AG04450 (cell line): ENCODE measurements around the gene HIPK2. TPM values are rescaled to one million over a fixed set of nuclear protein-coding genes. Genes with fewer than 3 reads are reported as not detected.

Experiments used
- CTCF ChIA-PET: fragments of 300-600, 350-600 bp; formaldehyde crosslinking; extraction: SDS; loops from one replicate; lab custom pipeline; 2022; ENCODE audit warnings: antibody characterized with exemption, inconsistent platforms; lab: Charles Lee
- POLR2A ChIA-PET: fragments of 350-600 bp; formaldehyde crosslinking; extraction: SDS; loops from one replicate; lab custom pipeline; 2021; ENCODE audit warnings: antibody characterized with exemption, inconsistent platforms; lab: Yijun Ruan, JAX
- DNase-seq: peaks from one replicate; pipeline ENCODE4 v3.0.0-alpha.2; 2011; ENCODE audit warnings: low read depth, low spot score
- H3K27ac ChIP-seq: one replicate; pipeline ENCODE4 v1.5.1; 2012; ENCODE audit warnings: low read depth, low read length, control low read depth
- H3K27me3 ChIP-seq: one replicate; pipeline ENCODE4 v1.6.0; 2012; ENCODE audit warnings: low read length; ENCODE audit not compliant: control insufficient read depth, insufficient read depth
- H3K4me3 ChIP-seq: 2 replicates; pipeline ENCODE4 v1.5.1; 2011; ENCODE audit warnings: mild to moderate bottlenecking, low read depth, low read length, control low read depth
- H3K9me3 ChIP-seq: 2 replicates; pipeline ENCODE4 v1.5.1; 2012; ENCODE audit warnings: low read length; ENCODE audit not compliant: control insufficient read depth, insufficient read depth
- polyA plus RNA-seq: library from polyadenylated mRNA; depleted of rRNA; stranded (reverse); fragments of >200 nt; gene quantifications from 2 replicates; pipeline ENCODE4 v1.2.3, GENCODE V29; 2011
- TF ChIP-seq, protein P1 (sequence below): IDR thresholded peaks from 2 replicates; pipeline ENCODE4 v1.5.1; 2011; ENCODE audit warnings: low read depth, low read length, control low read depth, inconsistent platforms

The HIPK2 gene
- polyA plus RNA-seq, 1 experiment: 61.4 TPM

DNA sequence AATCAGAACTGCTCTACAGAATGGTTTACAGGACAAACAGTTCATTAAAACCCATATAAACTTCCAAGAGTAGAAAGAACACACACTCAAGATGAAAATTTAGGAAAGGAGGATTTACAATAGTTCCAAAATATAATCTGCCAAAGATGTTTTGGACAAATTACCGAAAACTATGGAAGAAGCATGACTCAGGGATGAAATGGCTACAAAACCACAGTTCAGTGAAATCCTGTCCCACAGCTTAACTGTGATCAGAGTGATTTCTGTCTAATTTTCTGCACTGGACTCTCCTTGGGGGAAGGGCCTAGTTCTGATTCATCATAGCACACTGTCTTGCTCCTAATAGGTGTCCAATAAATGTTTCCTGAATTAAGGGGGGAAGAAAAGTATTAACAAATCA, 82.2 kb downstream of the HIPK2 start:
- Histone ChIP-seq H3K27me3 (no peaks in the 10 kb centered on the region), H3K9me3 (no peaks in the 10 kb centered on the region; the same call in 1 of the 2 replicates), H3K4me3 (no peak overlapping the region), H3K27ac (no peak overlapping the region)
- ChIA-PET POLR2A (no interaction called here), CTCF (no interaction called here)
- no peak for DNase-seq
- TF ChIP-seq, protein P1, sequence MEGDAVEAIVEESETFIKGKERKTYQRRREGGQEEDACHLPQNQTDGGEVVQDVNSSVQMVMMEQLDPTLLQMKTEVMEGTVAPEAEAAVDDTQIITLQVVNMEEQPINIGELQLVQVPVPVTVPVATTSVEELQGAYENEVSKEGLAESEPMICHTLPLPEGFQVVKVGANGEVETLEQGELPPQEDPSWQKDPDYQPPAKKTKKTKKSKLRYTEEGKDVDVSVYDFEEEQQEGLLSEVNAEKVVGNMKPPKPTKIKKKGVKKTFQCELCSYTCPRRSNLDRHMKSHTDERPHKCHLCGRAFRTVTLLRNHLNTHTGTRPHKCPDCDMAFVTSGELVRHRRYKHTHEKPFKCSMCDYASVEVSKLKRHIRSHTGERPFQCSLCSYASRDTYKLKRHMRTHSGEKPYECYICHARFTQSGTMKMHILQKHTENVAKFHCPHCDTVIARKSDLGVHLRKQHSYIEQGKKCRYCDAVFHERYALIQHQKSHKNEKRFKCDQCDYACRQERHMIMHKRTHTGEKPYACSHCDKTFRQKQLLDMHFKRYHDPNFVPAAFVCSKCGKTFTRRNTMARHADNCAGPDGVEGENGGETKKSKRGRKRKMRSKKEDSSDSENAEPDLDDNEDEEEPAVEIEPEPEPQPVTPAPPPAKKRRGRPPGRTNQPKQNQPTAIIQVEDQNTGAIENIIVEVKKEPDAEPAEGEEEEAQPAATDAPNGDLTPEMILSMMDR: no peak

- no peak overlapping the region for H3K4me3 ChIP-seq
- TF ChIP-seq, protein P1: no peak
- H3K27me3 ChIP-seq: no peaks in the 10 kb centered on the region
- CTCF ChIA-PET: no interaction called here
- POLR2A ChIA-PET: interaction anchor here (1.4 kb wide), 1 partner anchor 14 kb away, joined by 3 read pairs; no protein-coding TSS in a partner anchor
- no peak overlapping the region for H3K27ac ChIP-seq
- no peak for DNase-seq
- no peaks in the 10 kb centered on the region; the same call in 1 of the 2 replicates for H3K9me3 ChIP-seq
These were observed 82.7 kb downstream of the HIPK2 start for GRCh38 chr7:139695051-139695450.

GRCh38 chr7:139694389-139694676, 83.5 kb downstream of the HIPK2 start:
- TF ChIP-seq, protein P1: no peak
- Histone ChIP-seq H3K4me3 (no peak overlapping the region), H3K27ac (peak overlapping the region; percentile 34), H3K9me3 (no peaks in the 10 kb centered on the region; the same call in 1 of the 2 replicates), H3K27me3 (no peaks in the 10 kb centered on the region)
- no peak for DNase-seq
- ChIA-PET POLR2A (interaction anchor here (1.4 kb wide), 1 partner anchor 14 kb away, joined by 3 read pairs; no protein-coding TSS in a partner anchor), CTCF (no interaction called here)

DNA sequence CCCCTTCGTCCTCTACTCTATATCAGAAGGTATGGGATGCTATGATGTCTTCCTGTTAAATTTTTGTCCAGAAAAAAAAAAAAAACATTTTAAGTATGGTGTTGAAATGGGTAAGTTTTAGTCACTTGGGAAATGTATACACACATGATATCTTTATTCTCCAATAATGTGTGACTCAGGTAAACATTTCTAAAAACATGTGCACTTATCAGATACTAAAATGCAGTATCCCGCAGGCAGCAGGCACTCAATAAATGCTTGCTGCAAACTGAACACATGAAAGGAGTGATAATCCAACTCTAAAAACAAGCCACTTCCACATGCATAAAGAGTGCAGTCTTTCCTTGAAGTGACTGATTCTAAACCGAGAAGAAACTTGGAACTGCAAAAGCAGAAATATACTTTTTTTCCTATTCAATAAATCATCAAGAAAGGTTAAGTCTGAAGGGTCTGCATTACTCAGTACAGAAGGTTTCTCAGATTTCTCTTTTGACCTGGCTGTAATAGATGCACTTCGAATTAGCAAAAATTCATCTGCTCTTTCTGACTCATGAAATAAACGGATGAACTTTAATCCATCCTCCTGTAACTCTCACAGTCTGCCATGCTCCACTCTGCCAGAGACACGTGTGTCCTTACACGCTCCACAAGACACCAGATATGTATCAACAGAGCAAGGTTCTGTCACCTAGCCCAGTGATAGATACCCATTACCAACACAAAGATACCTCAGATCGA, 84.0 kb downstream of the HIPK2 start:
- DNase-seq: no peak
- Histone ChIP-seq H3K27ac (no peak overlapping the region), H3K27me3 (no peaks in the 10 kb centered on the region), H3K4me3 (no peak overlapping the region), H3K9me3 (no peaks in the 10 kb centered on the region; the same call in 1 of the 2 replicates)
- ChIA-PET POLR2A (interaction anchor here (1.4 kb wide), 1 partner anchor 13 kb away, joined by 3 read pairs; no protein-coding TSS in a partner anchor), CTCF (no interaction called here)
- TF ChIP-seq, protein P1: no peak

DNA sequence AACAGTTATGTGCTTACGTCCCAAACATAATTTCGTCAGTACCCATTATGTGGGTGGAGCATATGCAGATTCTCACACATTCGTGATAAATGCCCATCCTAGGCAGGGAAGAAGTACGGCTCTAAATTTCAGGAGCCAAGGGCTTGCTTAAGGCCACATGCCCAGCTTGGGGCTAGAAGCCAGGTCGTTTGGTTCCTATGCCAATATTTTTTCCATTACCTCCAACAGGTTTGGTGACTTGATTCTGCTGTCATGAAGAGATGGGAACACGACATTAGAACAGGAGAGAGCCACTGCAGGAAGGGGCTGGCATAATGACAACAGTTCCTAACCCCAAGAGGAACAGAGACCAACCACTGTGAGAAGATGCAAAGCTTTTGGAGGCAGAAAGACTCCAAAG, 85.1 kb downstream of the HIPK2 start:
- Histone ChIP-seq H3K27me3 (no peaks in the 10 kb centered on the region), H3K27ac (no peak overlapping the region), H3K4me3 (no peak overlapping the region), H3K9me3 (peaks cover 2% of the 10 kb centered on the region)
- DNase-seq: no peak
- CTCF ChIA-PET: interaction anchor here (1.1 kb wide), 1 partner anchor 311 kb away, joined by 3 read pairs; no protein-coding TSS in a partner anchor
- POLR2A ChIA-PET: no interaction called here
- TF ChIP-seq, protein P1: no peak
